Measurements from ENCODE around the gene MMRN1.

The MMRN1 gene

GRCh38 chr4:89906777-89907521 is 12.3 kb downstream of the MMRN1 start:
- in situ Hi-C loops (cut with HindIII; ENCODE audit: low sequenced_read_pairs): no loop called here
- TF ChIP-seq, protein P1, sequence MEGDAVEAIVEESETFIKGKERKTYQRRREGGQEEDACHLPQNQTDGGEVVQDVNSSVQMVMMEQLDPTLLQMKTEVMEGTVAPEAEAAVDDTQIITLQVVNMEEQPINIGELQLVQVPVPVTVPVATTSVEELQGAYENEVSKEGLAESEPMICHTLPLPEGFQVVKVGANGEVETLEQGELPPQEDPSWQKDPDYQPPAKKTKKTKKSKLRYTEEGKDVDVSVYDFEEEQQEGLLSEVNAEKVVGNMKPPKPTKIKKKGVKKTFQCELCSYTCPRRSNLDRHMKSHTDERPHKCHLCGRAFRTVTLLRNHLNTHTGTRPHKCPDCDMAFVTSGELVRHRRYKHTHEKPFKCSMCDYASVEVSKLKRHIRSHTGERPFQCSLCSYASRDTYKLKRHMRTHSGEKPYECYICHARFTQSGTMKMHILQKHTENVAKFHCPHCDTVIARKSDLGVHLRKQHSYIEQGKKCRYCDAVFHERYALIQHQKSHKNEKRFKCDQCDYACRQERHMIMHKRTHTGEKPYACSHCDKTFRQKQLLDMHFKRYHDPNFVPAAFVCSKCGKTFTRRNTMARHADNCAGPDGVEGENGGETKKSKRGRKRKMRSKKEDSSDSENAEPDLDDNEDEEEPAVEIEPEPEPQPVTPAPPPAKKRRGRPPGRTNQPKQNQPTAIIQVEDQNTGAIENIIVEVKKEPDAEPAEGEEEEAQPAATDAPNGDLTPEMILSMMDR (IDR thresholded peaks at IDR 0.05; ENCODE audit: low read depth, low read length): no peak
- no peak for DNase-seq (ENCODE audit: low read depth, low spot score)
- H3K4me3 ChIP-seq (ENCODE audit: low read depth, low read length): no peak overlapping the region

- in situ Hi-C loops (cut with HindIII; ENCODE audit: low sequenced_read_pairs): no loop called here
- H3K4me3 ChIP-seq (ENCODE audit: low read depth, low read length): no peak overlapping the region
- TF ChIP-seq, protein P1 (IDR thresholded peaks at IDR 0.05; ENCODE audit: low read depth, low read length): no peak
- no peak for DNase-seq (ENCODE audit: low read depth, low spot score)
These were observed 15.2 kb downstream of the MMRN1 start for GRCh38 chr4:89909889-89910288.

GRCh38 chr4:89913623-89914022 is 19.0 kb downstream of the MMRN1 start:
- in situ Hi-C loops (cut with HindIII; ENCODE audit: low sequenced_read_pairs): no loop called here
- H3K4me3 ChIP-seq (ENCODE audit: low read depth, low read length): no peak overlapping the region
- DNase-seq (ENCODE audit: low read depth, low spot score): no peak
- TF ChIP-seq, protein P1 (IDR thresholded peaks at IDR 0.05; ENCODE audit: low read depth, low read length): no peak

DNA sequence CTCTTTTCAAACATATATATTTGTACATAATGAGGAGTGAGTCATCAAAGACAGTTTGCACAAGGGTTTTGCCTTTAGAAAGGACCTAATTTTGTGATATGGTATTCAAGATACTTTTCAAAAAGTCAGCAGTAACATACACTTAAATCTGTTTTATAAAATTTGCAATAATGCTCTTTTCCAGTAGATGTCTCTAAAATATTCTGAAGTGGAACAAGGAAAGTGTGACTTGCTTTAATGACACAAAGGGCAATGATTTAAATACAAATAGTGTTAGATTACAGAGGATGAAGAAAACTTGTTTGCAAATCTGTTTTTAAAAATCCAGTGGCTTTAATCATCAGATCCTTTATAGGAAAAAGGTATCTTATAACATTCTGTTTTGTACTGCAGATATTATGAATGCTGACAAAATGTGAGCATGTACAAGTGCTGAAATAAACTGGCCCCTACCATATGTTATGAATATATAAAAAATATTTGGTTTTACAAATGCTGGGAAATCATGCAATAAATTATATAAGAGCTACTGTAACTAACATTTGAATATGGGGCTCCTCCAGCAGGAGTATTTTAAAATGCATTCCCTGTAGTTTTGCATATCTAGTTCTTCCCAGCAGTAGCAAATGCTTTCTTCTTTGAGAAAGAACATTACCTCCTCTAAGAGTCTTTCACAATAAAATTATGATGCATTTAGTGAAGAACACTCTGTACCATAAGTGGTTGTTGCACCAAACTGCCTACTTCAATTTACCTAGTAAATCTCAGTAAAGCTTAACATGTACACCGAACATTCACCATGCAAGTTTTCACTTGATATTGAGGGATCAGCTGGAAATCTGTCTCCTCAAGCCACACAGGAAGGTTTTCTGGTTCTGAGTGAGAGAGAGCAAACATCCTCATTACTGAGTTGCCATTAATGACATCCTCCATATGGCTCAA is 20.2 kb downstream of the MMRN1 start:
- TF ChIP-seq, protein P1 (IDR thresholded peaks at IDR 0.05; ENCODE audit: low read depth, low read length): no peak
- in situ Hi-C loops (cut with HindIII; ENCODE audit: low sequenced_read_pairs): no loop called here
- no peak overlapping the region for H3K4me3 ChIP-seq (ENCODE audit: low read depth, low read length)
- DNase-seq (ENCODE audit: low read depth, low spot score): no peak

DNA sequence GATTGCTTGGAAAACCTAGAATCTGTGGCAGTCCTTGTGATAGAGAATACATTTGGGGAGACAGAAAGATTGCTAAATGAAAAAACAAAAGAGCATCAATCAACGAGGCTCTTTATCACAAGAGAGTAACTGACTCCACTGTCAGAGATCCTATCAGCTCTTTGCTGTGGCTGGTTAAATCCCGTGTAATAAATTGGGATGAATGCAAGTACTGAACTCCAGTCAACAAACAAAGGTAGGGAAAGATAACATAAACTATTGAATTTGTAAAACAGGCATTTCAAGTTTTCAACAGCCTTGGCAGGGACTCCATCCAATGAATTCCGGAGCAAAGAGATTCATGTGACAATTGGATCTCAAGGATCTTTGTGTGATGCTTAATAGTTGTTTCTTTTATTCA is 21.3 kb downstream of the MMRN1 start:
- TF ChIP-seq, protein P1 (IDR thresholded peaks at IDR 0.05; ENCODE audit: low read depth, low read length): no peak
- DNase-seq (ENCODE audit: low read depth, low spot score): no peak
- in situ Hi-C loops (cut with HindIII; ENCODE audit: low sequenced_read_pairs): no loop called here
- no peak overlapping the region for H3K4me3 ChIP-seq (ENCODE audit: low read depth, low read length)

DNA sequence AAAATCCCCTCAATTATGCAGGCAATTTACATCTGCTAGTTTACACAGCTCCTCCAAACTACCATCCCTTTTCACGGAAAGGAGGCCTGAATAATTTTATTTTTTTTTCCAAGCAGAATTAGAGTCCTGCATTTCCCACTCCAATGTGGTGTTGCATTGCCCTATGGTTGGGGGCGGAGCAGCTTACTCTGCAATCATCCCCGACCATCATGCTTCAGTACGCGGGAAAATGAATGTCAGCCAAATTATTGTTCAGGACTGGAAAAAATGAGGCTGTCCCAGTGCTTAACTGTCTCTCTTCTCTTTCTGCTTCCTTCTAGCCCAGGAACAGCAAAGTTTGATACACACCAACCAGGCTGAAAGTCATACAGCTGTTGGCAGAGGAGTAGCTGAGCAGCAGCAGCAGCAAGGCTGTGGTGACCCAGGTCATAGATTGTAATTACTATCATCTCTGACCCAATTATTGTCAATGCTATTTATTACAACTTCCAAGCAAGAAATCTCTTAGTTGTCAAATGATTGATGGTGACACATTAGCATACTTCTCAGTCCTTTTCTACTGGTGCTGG is 28.3 kb downstream of the MMRN1 start:
- in situ Hi-C loops (cut with HindIII; ENCODE audit: low sequenced_read_pairs): no loop called here
- TF ChIP-seq, protein P1 (IDR thresholded peaks at IDR 0.05; ENCODE audit: low read depth, low read length): no peak
- no peak overlapping the region for H3K4me3 ChIP-seq (ENCODE audit: low read depth, low read length)
- DNase-seq (ENCODE audit: low read depth, low spot score): no peak
